ENCODE results near the gene NAA25.
"Not testable (repeated sequence)": the region's sequence is repeated elsewhere in the genome, so short reads cannot be mapped to it uniquely, and the experiment has no call there.

The NAA25 gene

GRCh38 chr12:112116232-112117060, 7.9 kb upstream of the NAA25 start:
- DNase-seq (ENCODE audit: low read depth in 1 of 2, low spot score in 1 of 2): no peak

GRCh38 chr12:112115259-112116045, 6.9 kb upstream of the NAA25 start:
- DNase-seq (ENCODE audit: low read depth in 1 of 2, low spot score in 1 of 2): no peak

- DNase-seq (ENCODE audit: low read depth in 1 of 2, low spot score in 1 of 2): no peak
Measured at GRCh38 chr12:112112409-112113133, 4.0 kb upstream of the NAA25 start.

GRCh38 chr12:112111931-112112330, 3.3 kb upstream of the NAA25 start:
- no peak for DNase-seq (ENCODE audit: low read depth in 1 of 2, low spot score in 1 of 2)

GRCh38 chr12:112110787-112111662, 2.4 kb upstream of the NAA25 start:
- not testable (repeated sequence) for DNase-seq (ENCODE audit: low read depth in 1 of 2, low spot score in 1 of 2)

- DNase-seq (ENCODE audit: low read depth in 1 of 2, low spot score in 1 of 2): no peak
Measured at GRCh38 chr12:112107306-112108201, 1.0 kb downstream of the NAA25 start.

GRCh38 chr12:112105891-112106290, 2.7 kb downstream of the NAA25 start:
- DNase-seq (ENCODE audit: low read depth in 1 of 2, low spot score in 1 of 2): no peak

GRCh38 chr12:112103758-112104503, 4.7 kb downstream of the NAA25 start:
- DNase-seq (ENCODE audit: low read depth in 1 of 2, low spot score in 1 of 2): no peak

GRCh38 chr12:112102746-112103145, 5.8 kb downstream of the NAA25 start:
- DNase-seq (ENCODE audit: low read depth in 1 of 2, low spot score in 1 of 2): not testable (repeated sequence)

- no peak for DNase-seq (ENCODE audit: low read depth in 1 of 2, low spot score in 1 of 2)
Measured at GRCh38 chr12:112102127-112102526, 6.5 kb downstream of the NAA25 start.

GRCh38 chr12:112100500-112100899, 8.1 kb downstream of the NAA25 start:
- not testable (repeated sequence) for DNase-seq (ENCODE audit: low read depth in 1 of 2, low spot score in 1 of 2)

GRCh38 chr12:112097641-112098040, 10.9 kb downstream of the NAA25 start:
- no peak for DNase-seq (ENCODE audit: low read depth in 1 of 2, low spot score in 1 of 2)

GRCh38 chr12:112096667-112097066, 11.9 kb downstream of the NAA25 start:
- DNase-seq (ENCODE audit: low read depth in 1 of 2, low spot score in 1 of 2): no peak

- DNase-seq (ENCODE audit: low read depth in 1 of 2, low spot score in 1 of 2): no peak
Measured at GRCh38 chr12:112096070-112096469, 12.5 kb downstream of the NAA25 start.

- DNase-seq (ENCODE audit: low read depth in 1 of 2, low spot score in 1 of 2): no peak
Measured at GRCh38 chr12:112091563-112091962, 17.0 kb downstream of the NAA25 start.

- DNase-seq (ENCODE audit: low read depth in 1 of 2, low spot score in 1 of 2): no peak
Measured at GRCh38 chr12:112087851-112088250, 20.7 kb downstream of the NAA25 start.

- DNase-seq (ENCODE audit: low read depth in 1 of 2, low spot score in 1 of 2): no peak
Measured at GRCh38 chr12:112087055-112087850, 21.3 kb downstream of the NAA25 start.

- DNase-seq (ENCODE audit: low read depth in 1 of 2, low spot score in 1 of 2): no peak
Measured at GRCh38 chr12:112066566-112066965, 42.0 kb downstream of the NAA25 start.
